HCT116 (cell line): ENCODE results near the gene TMEFF2. TPM values are rescaled to one million over a fixed set of nuclear protein-coding genes. Genes with fewer than 3 reads are reported as not detected.

Experiments used
- ATAC-seq: fragments of 200-7000 bp; cut with Tn5 transposase; 2 replicates; pipeline ENCODE4 v1.9.1; 2020; ENCODE audit warnings: mild to moderate bottlenecking, moderate library complexity
- BruUV-seq: library from RNA; stranded (reverse); fragments of 400-500 nt; replicated peaks from 2 replicates; lab custom pipeline; 2021; lab: Mats Ljungman, UMichigan
- CTCF ChIA-PET: fragments of 300-600 bp; sonication (Branson Sonifier 250); formaldehyde crosslinking; loops from one replicate; lab custom pipeline; 2021; ENCODE audit warnings: antibody characterized with exemption; lab: Charles Lee
- POLR2A ChIA-PET: fragments of 300-600, 350-600 bp; sonication (Branson Sonifier 250); formaldehyde crosslinking; loops from one replicate; lab custom pipeline; 2021; ENCODE audit warnings: antibody characterized with exemption; lab: Charles Lee
- RAD21 ChIA-PET, 2 experiments: fragments of 300-600 bp; sonication (Branson Sonifier 250); formaldehyde crosslinking; loops; one replicate each; lab custom pipeline; 2023; ENCODE audit warnings: low total read pairs in 2 of 2; ENCODE audit not compliant: uncharacterized antibody in 2 of 2, unreplicated experiment in 2 of 2, low non-redundant PET in 1 of 2; lab: Charles Lee
- DNase-seq: peaks from one replicate; pipeline ENCODE4 v3.0.0-alpha.2; 2010; ENCODE audit warnings: low read depth, low spot score
- H2AFZ ChIP-seq: fragments of 200-600 bp; shearing (Covaris generic), sonication (generic); 2 replicates; pipeline ENCODE4 v1.6.1; 2017; ENCODE audit warnings: low read depth, mixed run types, mixed read lengths, antibody characterized with exemption, low read length; ENCODE audit not compliant: poor library complexity, severe bottlenecking
- H3K27ac ChIP-seq: 2 replicates; pipeline ENCODE4 v1.5.1; 2012; ENCODE audit warnings: low read depth, low read length
- H3K27me3 ChIP-seq: fragments of 200-600 bp; sonication (generic); 2 replicates; pipeline ENCODE4 v1.6.1; 2016; ENCODE audit warnings: mixed run types, low read length, mixed read lengths; ENCODE audit not compliant: insufficient read depth
- H3K36me3 ChIP-seq, 2 experiments: fragments of 200-500 bp in 1 of 2; fragments of 200-600 bp in 1 of 2; sonication (Bioruptor generic) in 1 of 2; sonication (generic) in 1 of 2; 2 replicates each; pipeline versions ENCODE4 v1.5.1 to v1.6.1; 2014 to 2016; ENCODE audit warnings: low read length in 2 of 2, inconsistent platforms in 1 of 2, mixed read lengths in 1 of 2, mixed run types in 1 of 2; ENCODE audit not compliant: insufficient read depth in 2 of 2, control insufficient read depth in 1 of 2
- H3K4me1 ChIP-seq, 2 experiments: fragments of 200-600 bp in 1 of 2; sonication (generic) in 1 of 2; 2 replicates each; pipeline versions ENCODE4 v1.5.1 to v1.6.1; 2012 to 2017; ENCODE audit warnings: low read length in 2 of 2, inconsistent platforms in 1 of 2, mild to moderate bottlenecking in 1 of 2, mixed read lengths in 1 of 2, mixed run types in 1 of 2, moderate library complexity in 1 of 2; ENCODE audit not compliant: insufficient read depth in 2 of 2, control insufficient read depth in 1 of 2
- H3K4me2 ChIP-seq: fragments of 200-600 bp; sonication (generic); 2 replicates; pipeline ENCODE4 v1.6.1; 2017; ENCODE audit warnings: mixed run types, low read length, mixed read lengths
- H3K4me3 ChIP-seq, 2 experiments: fragments of 200-600 bp in 1 of 2; sonication (generic) in 1 of 2; replicated peaks in 1 of 2; 2 replicates each; pipeline ENCODE4 v1.5.1; 2011 to 2016; ENCODE audit warnings: low read length in 2 of 2, control low read depth in 1 of 2, low read depth in 1 of 2, mild to moderate bottlenecking in 1 of 2, mixed read lengths in 1 of 2, mixed run types in 1 of 2
- H3K79me2 ChIP-seq: fragments of 200-600 bp; sonication (generic); 2 replicates; pipeline ENCODE4 v1.6.1; 2017; ENCODE audit warnings: mild to moderate bottlenecking, mixed run types, low read length, moderate library complexity, mixed read lengths; ENCODE audit not compliant: insufficient read depth
- H3K9ac ChIP-seq: fragments of 200-600 bp; sonication (generic); 2 replicates; pipeline ENCODE4 v1.6.1; 2016; ENCODE audit warnings: low read length, mixed read lengths
- H3K9me2 ChIP-seq: fragments of 200-600 bp; sonication (generic), shearing (Covaris generic); 2 replicates; pipeline ENCODE4 v1.6.1; 2017; ENCODE audit warnings: mixed run types, mild to moderate bottlenecking, moderate library complexity; ENCODE audit not compliant: insufficient read depth
- H3K9me3 ChIP-seq, 2 experiments: fragments of 200-500 bp in 1 of 2; fragments of 200-600 bp in 1 of 2; sonication (Bioruptor generic) in 1 of 2; sonication (generic) in 1 of 2; 2 replicates each; pipeline ENCODE4 v1.6.1; 2014 to 2017; ENCODE audit warnings: low read length in 2 of 2, mixed read lengths in 2 of 2, inconsistent platforms in 1 of 2, low read depth in 1 of 2, mild to moderate bottlenecking in 1 of 2, mixed run types in 1 of 2, moderate library complexity in 1 of 2; ENCODE audit not compliant: control insufficient read depth in 1 of 2, insufficient read depth in 1 of 2
- H4K20me1 ChIP-seq: fragments of 200-600 bp; sonication (generic), shearing (Covaris generic); 2 replicates; pipeline ENCODE4 v1.6.1; 2017; ENCODE audit warnings: mixed run types, mild to moderate bottlenecking, moderate library complexity; ENCODE audit not compliant: insufficient read depth
- EZH2 ChIP-seq: fragments of 200-600 bp; sonication (generic); IDR thresholded peaks from 2 replicates; pipeline ENCODE4 v1.6.1; 2017; ENCODE audit warnings: antibody characterized with exemption, mixed run types
- FOSL1 ChIP-seq: IDR thresholded peaks from 2 replicates; pipeline ENCODE4 v1.6.1; 2012; ENCODE audit warnings: low read depth
- JUND ChIP-seq: IDR thresholded peaks from 2 replicates; pipeline ENCODE4 v1.6.1; 2012
- REST ChIP-seq: IDR thresholded peaks from 2 replicates; pipeline ENCODE4 v1.6.1; 2012; ENCODE audit warnings: low read depth
- SP1 ChIP-seq: IDR thresholded peaks from 2 replicates; pipeline ENCODE4 v1.6.1; 2012; ENCODE audit warnings: low read depth
- YY1 ChIP-seq: IDR thresholded peaks from 2 replicates; pipeline ENCODE4 v1.6.1; 2011; ENCODE audit warnings: low read length, low read depth, moderate library complexity, mild to moderate bottlenecking; ENCODE audit not compliant: insufficient replicate concordance; ENCODE audit errors: extremely low read depth
- ZNF274 ChIP-seq: fragments of 200-500 bp; sonication (Bioruptor generic); IDR thresholded peaks from 2 replicates; pipeline ENCODE4 v1.6.1; 2014; ENCODE audit warnings: mild to moderate bottlenecking, low read depth, low read length, inconsistent platforms
- intact Hi-C: fragments of 100-400 bp; cut with micrococcal nuclease; formaldehyde crosslinking; loops from 2 replicates; pipeline ENCODE4 v1.10.0; 2022
- total RNA-seq: library from RNA; stranded (reverse); gene quantifications from one replicate; pipeline ENCODE4 v1.2.1, GENCODE V29; 2021; ENCODE audit not compliant: unreplicated experiment
- TF ChIP-seq, protein P1 (sequence below): IDR thresholded peaks from 2 replicates; pipeline ENCODE4 v1.6.1; 2012

TMEFF2 gene
- total RNA-seq, 1 experiment from 2014 or later = not detected

DNA sequence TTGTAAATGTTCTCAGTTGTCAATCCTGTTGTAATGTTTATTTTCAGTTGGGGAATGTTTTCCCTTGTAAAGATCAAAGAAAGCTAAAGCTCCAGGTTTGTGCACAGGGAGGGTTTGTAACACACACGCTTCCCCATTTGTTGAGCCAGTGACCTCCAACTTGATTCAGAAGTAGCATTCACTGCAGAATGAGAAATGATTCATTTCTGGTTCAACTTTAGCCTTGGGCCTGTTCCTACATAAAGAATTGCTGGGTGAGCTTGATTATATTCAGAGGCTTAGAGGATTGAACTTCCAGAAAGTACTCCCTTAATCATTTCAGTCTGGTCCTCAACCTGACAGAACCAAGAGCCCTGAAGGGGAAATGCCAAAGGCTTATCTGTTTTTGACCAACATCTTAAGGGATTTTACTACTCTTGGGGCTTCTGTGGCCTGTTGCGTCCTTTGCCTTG, 277.3 kb downstream of the TMEFF2 start:
- no peak overlapping the region for H2AFZ ChIP-seq
- no peaks in the 10 kb centered on the region for H3K27me3 ChIP-seq
- intact Hi-C loops = no loop called here
- no peaks in the 10 kb centered on the region for H3K79me2 ChIP-seq
- no peaks in the 10 kb centered on the region for H3K9me3 ChIP-seq
- no peak overlapping the region for H3K4me2 ChIP-seq
- POLR2A ChIA-PET = no interaction called here
- CTCF ChIA-PET = interaction anchor here (1.1 kb wide), 1 partner anchor 47 kb away, joined by 4 read pairs; no protein-coding TSS in a partner anchor
- H3K27ac ChIP-seq = no peak overlapping the region
- RAD21 ChIA-PET = no interaction called here
- H3K4me1 ChIP-seq = peaks cover 0 to 3% of the 10 kb centered on the region in 2 experiments; a peak in 1 of 4 replicates
- TF ChIP-seq FOSL1 (no peak), REST (no peak), YY1 (no peak), EZH2 (no peak), SP1 (no peak), ZNF274 (no peak), JUND (no peak)
- TF ChIP-seq, protein P1, sequence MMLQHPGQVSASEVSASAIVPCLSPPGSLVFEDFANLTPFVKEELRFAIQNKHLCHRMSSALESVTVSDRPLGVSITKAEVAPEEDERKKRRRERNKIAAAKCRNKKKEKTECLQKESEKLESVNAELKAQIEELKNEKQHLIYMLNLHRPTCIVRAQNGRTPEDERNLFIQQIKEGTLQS = no peak
- H3K9me2 ChIP-seq = no peaks in the 10 kb centered on the region
- H3K4me3 ChIP-seq = no peak overlapping the region
- ATAC-seq (no peak), DNase-seq (no peak)
- H3K9ac ChIP-seq = no peak overlapping the region
- H4K20me1 ChIP-seq = no peaks in the 10 kb centered on the region
- no TSS peak for BruUV-seq
- H3K36me3 ChIP-seq = no peaks in the 10 kb centered on the region
